SU-DHL-6 (cell line): Measurements from ENCODE around the gene SLC5A10.

Experiments
- EZH2phosphoT487 ChIP-seq: fragments of 200-600 bp; sonication (generic), shearing (Covaris generic); conservative IDR thresholded peaks from 2 replicates; pipeline ENCODE4 v1.6.1; 2018; ENCODE audit warnings: mild to moderate bottlenecking, antibody characterized with exemption, low read length, moderate library complexity, mixed read lengths
- TF ChIP-seq, protein P1 (sequence below): fragments of 200-600 bp; sonication (generic); IDR thresholded peaks from one replicate; pipeline ENCODE4 v1.5.1; 2017; ENCODE audit warnings: antibody characterized with exemption, mild to moderate bottlenecking, low read length, moderate library complexity; ENCODE audit not compliant: insufficient read depth, poor library complexity, severe bottlenecking

DNA sequence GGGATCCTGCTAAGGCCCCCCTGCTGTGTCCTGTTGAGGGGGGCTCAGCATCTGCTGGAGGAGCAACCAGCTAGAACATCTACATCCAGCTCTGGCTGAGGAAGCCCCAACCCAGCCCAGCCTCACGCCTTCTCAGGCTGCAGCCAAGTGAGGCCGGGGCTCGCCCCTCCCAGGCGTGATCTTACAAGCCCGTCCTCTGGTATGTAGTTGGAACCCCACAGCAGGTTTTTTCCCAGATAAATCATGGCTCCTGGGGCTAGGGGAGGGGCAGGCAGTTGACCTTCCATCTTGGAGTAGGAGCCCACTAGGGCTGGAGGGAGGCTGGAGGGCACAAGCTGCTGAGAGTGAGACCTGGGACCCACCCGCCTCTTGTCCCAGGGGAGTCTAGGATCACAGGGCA, 47.9 kb downstream of the SLC5A10 start:
- TF ChIP-seq, protein P1, sequence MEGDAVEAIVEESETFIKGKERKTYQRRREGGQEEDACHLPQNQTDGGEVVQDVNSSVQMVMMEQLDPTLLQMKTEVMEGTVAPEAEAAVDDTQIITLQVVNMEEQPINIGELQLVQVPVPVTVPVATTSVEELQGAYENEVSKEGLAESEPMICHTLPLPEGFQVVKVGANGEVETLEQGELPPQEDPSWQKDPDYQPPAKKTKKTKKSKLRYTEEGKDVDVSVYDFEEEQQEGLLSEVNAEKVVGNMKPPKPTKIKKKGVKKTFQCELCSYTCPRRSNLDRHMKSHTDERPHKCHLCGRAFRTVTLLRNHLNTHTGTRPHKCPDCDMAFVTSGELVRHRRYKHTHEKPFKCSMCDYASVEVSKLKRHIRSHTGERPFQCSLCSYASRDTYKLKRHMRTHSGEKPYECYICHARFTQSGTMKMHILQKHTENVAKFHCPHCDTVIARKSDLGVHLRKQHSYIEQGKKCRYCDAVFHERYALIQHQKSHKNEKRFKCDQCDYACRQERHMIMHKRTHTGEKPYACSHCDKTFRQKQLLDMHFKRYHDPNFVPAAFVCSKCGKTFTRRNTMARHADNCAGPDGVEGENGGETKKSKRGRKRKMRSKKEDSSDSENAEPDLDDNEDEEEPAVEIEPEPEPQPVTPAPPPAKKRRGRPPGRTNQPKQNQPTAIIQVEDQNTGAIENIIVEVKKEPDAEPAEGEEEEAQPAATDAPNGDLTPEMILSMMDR: no peak
- TF ChIP-seq EZH2phosphoT487: no peak
